MG63 (cell line): ENCODE data around the gene CCDC51. TPM values are rescaled to one million over a fixed set of nuclear protein-coding genes. Genes with fewer than 3 reads are reported as not detected.

Experiments
- DNase-seq: peaks from one replicate; pipeline ENCODE4 v3.0.0-alpha.2; 2020
- H3K27me3 ChIP-seq: fragments of 250-450 bp; sonication (Bioruptor Pico); 2 replicates; pipeline ENCODE4 v1.5.1; 2020; ENCODE audit warnings: mild to moderate bottlenecking, moderate library complexity
- H3K36me3 ChIP-seq: fragments of 250-450 bp; sonication (Bioruptor Pico); 2 replicates; pipeline ENCODE4 v1.5.1; 2020; ENCODE audit warnings: mild to moderate bottlenecking, moderate library complexity
- H3K4me3 ChIP-seq: fragments of 250-450 bp; sonication (Bioruptor Pico); 2 replicates; pipeline ENCODE4 v1.5.1; 2020; ENCODE audit warnings: mild to moderate bottlenecking, moderate library complexity
- H3K9me3 ChIP-seq: fragments of 250-450 bp; sonication (Bioruptor Pico); 2 replicates; pipeline ENCODE4 v1.5.1; 2020; ENCODE audit warnings: mild to moderate bottlenecking, moderate library complexity
- total RNA-seq: library from RNA; depleted of rRNA; stranded (reverse); fragments of >200 nt; shearing (Covaris generic); gene quantifications from 2 replicates; pipeline ENCODE4 v1.2.3, GENCODE V29; 2014; ENCODE audit warnings: low replicate concordance; rRNA removed

The CCDC51 gene
- total RNA-seq, 1 experiment from 2014 or later = 26.9 TPM

DNA sequence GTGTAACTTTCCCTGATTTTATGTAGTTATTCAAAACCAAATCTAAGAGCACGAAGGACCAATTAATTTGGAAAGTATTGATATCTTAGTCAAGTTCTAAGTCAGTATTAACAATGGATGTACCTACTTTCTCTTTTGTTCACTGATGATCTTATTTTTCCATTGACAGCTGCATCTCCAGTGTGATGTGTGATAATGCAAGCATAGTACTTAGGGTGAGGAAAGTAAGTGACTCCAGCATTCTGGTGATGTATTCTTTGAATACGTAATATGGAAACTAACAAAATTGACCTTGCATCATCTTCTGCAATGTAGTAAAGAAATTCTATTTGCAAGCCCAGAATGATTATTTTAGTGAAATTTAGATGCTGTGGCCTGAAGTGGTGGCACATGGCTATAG, 45.5 kb downstream of the CCDC51 start:
- H3K9me3 ChIP-seq = no peaks in the 10 kb centered on the region
- H3K36me3 ChIP-seq = no peaks in the 10 kb centered on the region
- H3K27me3 ChIP-seq = no peaks in the 10 kb centered on the region; the same call in 1 of the 2 replicates
- no peak for DNase-seq
- no peak overlapping the region for H3K4me3 ChIP-seq

- Histone ChIP-seq H3K4me3 (no peak overlapping the region), H3K27me3 (no peaks in the 10 kb centered on the region), H3K36me3 (no peaks in the 10 kb centered on the region), H3K9me3 (0 out of 2 replicates have a peak, but pooled peaks cover 3% of the 10 kb centered on the region)
- DNase-seq = no peak
Observed at GRCh38 chr3:48388966-48389365, 51.0 kb downstream of the CCDC51 start.

DNA sequence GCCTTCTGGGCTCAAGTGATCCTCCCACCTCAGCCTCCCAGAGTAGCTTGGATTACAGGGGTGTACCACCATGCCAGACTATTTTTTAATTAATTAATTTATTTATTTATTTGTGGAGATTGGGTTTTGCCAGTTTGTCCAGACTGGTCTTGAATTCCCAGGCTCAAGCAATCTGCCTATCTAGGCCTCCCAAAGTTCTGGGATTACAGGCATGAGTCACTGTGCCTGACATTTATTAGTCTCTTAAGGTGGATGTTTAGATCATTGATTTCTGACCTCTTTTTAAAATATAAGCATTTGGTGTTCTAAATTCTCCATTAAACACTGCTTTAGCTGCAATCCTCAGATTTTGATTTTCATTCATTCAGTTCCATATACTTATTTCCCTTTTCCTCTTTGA, 52.3 kb downstream of the CCDC51 start:
- Histone ChIP-seq H3K27me3 (no peaks in the 10 kb centered on the region; the same call in none of the 2 replicates), H3K9me3 (0 out of 2 replicates have a peak, but pooled peaks cover 3% of the 10 kb centered on the region)

More for the DNA sequence above, 52.3 kb downstream of the CCDC51 start:
- H3K4me3 ChIP-seq = no peak overlapping the region
- no peak for DNase-seq
- no peaks in the 10 kb centered on the region for H3K36me3 ChIP-seq

Other genes with a start within 250 kb of the CCDC51 start
- gene CAMP, start 216.6 kb downstream of the CCDC51 start, total RNA-seq = not detected in 2 replicates
- 3.0 and 4.5 TPM in 2 replicates for gene ZNF589, start 199.0 kb downstream of the CCDC51 start, total RNA-seq
- 14.9 and 42.4 TPM in 2 replicates for gene NME6, start 138.8 kb downstream of the CCDC51 start, total RNA-seq
- not detected in 2 replicates for gene SPINK8, start 106.5 kb downstream of the CCDC51 start, total RNA-seq
- not detected in 2 replicates for gene FBXW12, start 67.9 kb downstream of the CCDC51 start, total RNA-seq
- gene PLXNB1, start 10.0 kb downstream of the CCDC51 start, total RNA-seq = 1.6 and 7.0 TPM in 2 replicates
- gene TMA7, start 138 bp upstream of the CCDC51 start, total RNA-seq = 316 and 348 TPM in 2 replicates
- gene ATRIP, start 6.6 kb upstream of the CCDC51 start, total RNA-seq = 6.8 and 25.3 TPM in 2 replicates
- 94.4 and 113 TPM in 2 replicates for gene SHISA5, start 64.1 kb upstream of the CCDC51 start, total RNA-seq
- gene PFKFB4, start 116.7 kb upstream of the CCDC51 start, total RNA-seq = 0.84 and 3.2 TPM in 2 replicates
- gene UCN2, start 123.7 kb upstream of the CCDC51 start, total RNA-seq = 1.1 TPM in 1 of 2 replicates, not detected in the other
- 1.3 and 12.2 TPM in 2 replicates for gene COL7A1, start 155.2 kb upstream of the CCDC51 start, total RNA-seq
- gene UQCRC1, start 169.5 kb upstream of the CCDC51 start, total RNA-seq = 199 and 243 TPM in 2 replicates
- gene TMEM89, start 181.7 kb upstream of the CCDC51 start, total RNA-seq = not detected in 2 replicates
- 4.4 and 9.7 TPM in 2 replicates for gene SLC26A6, start 195.3 kb upstream of the CCDC51 start, total RNA-seq
- gene CELSR3, start 222.8 kb upstream of the CCDC51 start, total RNA-seq = 0.05 and 0.16 TPM in 2 replicates
- 2.0 and 4.8 TPM in 2 replicates for gene NCKIPSD, start 245.8 kb upstream of the CCDC51 start, total RNA-seq